ENCODE measurements around the gene CDKN1A.

CDKN1A gene

GRCh38 chr6:36678488-36679042 lies at the start of gene CDKN1A:
TSS of gene CDKN1A (plus strand) at chr6:36678714. CDS start at chr6:36684102, 5,388 bp downstream.
- H3K9me3 ChIP-seq = no peaks in the 10 kb centered on the region
- in situ Hi-C loops (cut with MboI; ENCODE audit: low sequenced_read_pairs) = no loop called here
- no peaks in the 10 kb centered on the region for H3K36me3 ChIP-seq (replicated peaks)
- peak within 1 kb of the TSS; percentile 48 for H3K4me3 ChIP-seq
- peaks cover 10% of the 10 kb centered on the region for H3K4me1 ChIP-seq
- peak; percentile 75 to 90 for DNase-seq (ENCODE audit: low spot score in 2 of 2)
- H3K27me3 ChIP-seq (ENCODE audit: low read depth) = no peaks in the 10 kb centered on the region

- H3K27me3 ChIP-seq (ENCODE audit: low read depth) = no peaks in the 10 kb centered on the region
- H3K9me3 ChIP-seq = no peaks in the 10 kb centered on the region
- H3K4me3 ChIP-seq = no peak overlapping the region
- H3K36me3 ChIP-seq (replicated peaks) = no peaks in the 10 kb centered on the region
- DNase-seq (ENCODE audit: low spot score in 2 of 2) = no peak
- no peaks in the 10 kb centered on the region for H3K4me1 ChIP-seq
- in situ Hi-C loops (cut with MboI; ENCODE audit: low sequenced_read_pairs) = loop anchor here (10.0 kb wide), 1 partner anchor 125 kb away; no protein-coding TSS in a partner anchor
These were observed 48.7 kb upstream of the CDKN1A start for GRCh38 chr6:36629784-36630183.

- Histone ChIP-seq H3K4me1 (no peaks in the 10 kb centered on the region), H3K4me3 (no peak overlapping the region), H3K27me3 (ENCODE audit: low read depth) (no peaks in the 10 kb centered on the region), H3K9me3 (no peaks in the 10 kb centered on the region), H3K36me3 (replicated peaks) (no peaks in the 10 kb centered on the region)
- no peak for DNase-seq (ENCODE audit: low spot score in 2 of 2)
- in situ Hi-C loops (cut with MboI; ENCODE audit: low sequenced_read_pairs) = no loop called here
These were observed 47.0 kb upstream of the CDKN1A start for GRCh38 chr6:36631326-36632011.

GRCh38 chr6:36633370-36633769 lies 45.1 kb upstream of the CDKN1A start:
- H3K9me3 ChIP-seq = no peaks in the 10 kb centered on the region

GRCh38 chr6:36633915-36634314 lies 44.6 kb upstream of the CDKN1A start:
- Histone ChIP-seq H3K4me1 (no peaks in the 10 kb centered on the region), H3K27me3 (ENCODE audit: low read depth) (no peaks in the 10 kb centered on the region)
- in situ Hi-C loops (cut with MboI; ENCODE audit: low sequenced_read_pairs) = no loop called here

More at GRCh38 chr6:36633370-36633769, 45.1 kb upstream of the CDKN1A start:
- no peaks in the 10 kb centered on the region for H3K4me1 ChIP-seq
- DNase-seq (ENCODE audit: low spot score in 2 of 2) = no peak
- no peaks in the 10 kb centered on the region for H3K27me3 ChIP-seq (ENCODE audit: low read depth)
- no peaks in the 10 kb centered on the region for H3K36me3 ChIP-seq (replicated peaks)
- in situ Hi-C loops (cut with MboI; ENCODE audit: low sequenced_read_pairs) = no loop called here
- H3K4me3 ChIP-seq = no peak overlapping the region

GRCh38 chr6:36634317-36635108 lies 44.0 kb upstream of the CDKN1A start:
- H3K27me3 ChIP-seq (ENCODE audit: low read depth) = no peaks in the 10 kb centered on the region
- H3K9me3 ChIP-seq = no peaks in the 10 kb centered on the region
- no peak overlapping the region for H3K4me3 ChIP-seq
- H3K36me3 ChIP-seq (replicated peaks) = no peaks in the 10 kb centered on the region
- H3K4me1 ChIP-seq = no peaks in the 10 kb centered on the region
- in situ Hi-C loops (cut with MboI; ENCODE audit: low sequenced_read_pairs) = no loop called here
- no peak for DNase-seq (ENCODE audit: low spot score in 2 of 2)

More at GRCh38 chr6:36633915-36634314, 44.6 kb upstream of the CDKN1A start:
- DNase-seq (ENCODE audit: low spot score in 2 of 2) = no peak
- Histone ChIP-seq H3K9me3 (no peaks in the 10 kb centered on the region), H3K4me3 (no peak overlapping the region), H3K36me3 (replicated peaks) (no peaks in the 10 kb centered on the region)

- H3K4me1 ChIP-seq = no peaks in the 10 kb centered on the region
- no peaks in the 10 kb centered on the region for H3K36me3 ChIP-seq (replicated peaks)
- no peaks in the 10 kb centered on the region for H3K9me3 ChIP-seq
- DNase-seq (ENCODE audit: low spot score in 2 of 2) = no peak
- H3K27me3 ChIP-seq (ENCODE audit: low read depth) = no peaks in the 10 kb centered on the region
- in situ Hi-C loops (cut with MboI; ENCODE audit: low sequenced_read_pairs) = no loop called here
- H3K4me3 ChIP-seq = no peak overlapping the region
These were observed 42.2 kb upstream of the CDKN1A start for GRCh38 chr6:36636283-36636682.

- Histone ChIP-seq H3K4me1 (no peaks in the 10 kb centered on the region), H3K4me3 (no peak overlapping the region), H3K36me3 (replicated peaks) (no peaks in the 10 kb centered on the region), H3K27me3 (ENCODE audit: low read depth) (no peaks in the 10 kb centered on the region), H3K9me3 (no peaks in the 10 kb centered on the region)
- in situ Hi-C loops (cut with MboI; ENCODE audit: low sequenced_read_pairs) = no loop called here
- no peak for DNase-seq (ENCODE audit: low spot score in 2 of 2)
These were observed 41.7 kb upstream of the CDKN1A start for GRCh38 chr6:36636687-36637418.

- DNase-seq (ENCODE audit: low spot score in 2 of 2) = no peak
- in situ Hi-C loops (cut with MboI; ENCODE audit: low sequenced_read_pairs) = no loop called here
- no peak overlapping the region for H3K4me3 ChIP-seq
- no peaks in the 10 kb centered on the region for H3K9me3 ChIP-seq
- no peaks in the 10 kb centered on the region for H3K36me3 ChIP-seq (replicated peaks)
- H3K27me3 ChIP-seq (ENCODE audit: low read depth) = no peaks in the 10 kb centered on the region
- no peaks in the 10 kb centered on the region for H3K4me1 ChIP-seq
These were observed 39.9 kb upstream of the CDKN1A start for GRCh38 chr6:36638579-36638978.

- Histone ChIP-seq H3K4me1 (no peaks in the 10 kb centered on the region), H3K4me3 (no peak overlapping the region), H3K36me3 (replicated peaks) (no peaks in the 10 kb centered on the region), H3K9me3 (no peaks in the 10 kb centered on the region), H3K27me3 (ENCODE audit: low read depth) (no peaks in the 10 kb centered on the region)
- in situ Hi-C loops (cut with MboI; ENCODE audit: low sequenced_read_pairs) = no loop called here
- no peak for DNase-seq (ENCODE audit: low spot score in 2 of 2)
These were observed 39.2 kb upstream of the CDKN1A start for GRCh38 chr6:36639171-36639808.

- Histone ChIP-seq H3K4me1 (no peaks in the 10 kb centered on the region), H3K9me3 (no peaks in the 10 kb centered on the region), H3K4me3 (no peak overlapping the region), H3K27me3 (ENCODE audit: low read depth) (no peaks in the 10 kb centered on the region), H3K36me3 (replicated peaks) (no peaks in the 10 kb centered on the region)
- in situ Hi-C loops (cut with MboI; ENCODE audit: low sequenced_read_pairs) = no loop called here
- no peak for DNase-seq (ENCODE audit: low spot score in 2 of 2)
These were observed 37.0 kb upstream of the CDKN1A start for GRCh38 chr6:36641543-36641942.

- H3K27me3 ChIP-seq (ENCODE audit: low read depth) = no peaks in the 10 kb centered on the region
- H3K9me3 ChIP-seq = no peaks in the 10 kb centered on the region
- in situ Hi-C loops (cut with MboI; ENCODE audit: low sequenced_read_pairs) = no loop called here
- H3K4me3 ChIP-seq = no peak overlapping the region
- H3K36me3 ChIP-seq (replicated peaks) = no peaks in the 10 kb centered on the region
- no peak for DNase-seq (ENCODE audit: low spot score in 2 of 2)
- H3K4me1 ChIP-seq = no peaks in the 10 kb centered on the region
These were observed 35.3 kb upstream of the CDKN1A start for GRCh38 chr6:36642913-36643817.
